ENCODE results near the gene FMOD. TPM values are rescaled to one million over a fixed set of nuclear protein-coding genes. Genes with fewer than 3 reads are reported as not detected.

The FMOD gene
- total RNA-seq, 1 donor from 2014 or later = 11.2 TPM

DNA sequence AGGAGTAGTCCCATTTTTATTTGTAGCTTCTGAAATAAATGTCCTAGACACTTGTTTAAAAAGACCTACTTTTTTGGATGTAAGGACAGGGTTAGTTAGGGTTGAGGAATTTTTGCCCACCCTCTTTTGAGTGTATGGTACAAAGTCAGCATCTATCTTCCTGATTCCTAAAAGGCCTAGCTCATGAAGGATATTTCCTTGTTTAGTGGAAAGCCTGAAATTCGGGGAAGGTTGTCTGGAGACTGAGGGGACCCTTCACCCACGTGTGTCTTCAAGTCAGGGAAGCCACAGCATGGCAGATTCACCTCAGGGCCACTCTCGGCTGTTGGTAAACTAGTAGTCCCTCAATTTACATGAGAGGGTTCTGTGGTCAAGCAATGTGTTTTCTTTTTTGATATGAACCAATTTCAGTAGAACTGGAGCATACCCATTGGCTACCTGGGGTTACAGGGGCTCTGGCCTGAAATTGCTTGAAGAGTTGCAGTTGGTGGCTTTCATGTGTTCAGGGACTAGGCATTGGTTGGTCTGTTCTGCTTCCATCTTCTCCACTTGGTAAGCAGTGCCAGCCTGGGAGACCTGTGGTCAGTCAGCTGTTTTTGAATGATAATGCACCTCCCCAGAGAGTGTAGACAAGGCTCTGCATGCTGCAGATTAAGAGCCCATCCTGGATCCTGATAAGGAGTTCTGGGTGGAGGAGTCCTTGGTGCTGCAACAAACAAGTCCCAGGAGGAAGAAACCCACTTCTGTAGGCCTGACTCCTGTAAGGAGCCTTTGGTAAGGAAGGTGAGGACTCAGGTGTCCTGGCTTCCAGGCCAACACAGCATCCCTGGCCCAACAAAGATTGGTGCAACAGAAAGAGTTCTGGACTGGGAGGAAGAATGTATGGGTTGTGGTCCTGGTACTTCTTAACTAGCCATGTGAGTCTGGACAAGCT, 39.3 kb downstream of the FMOD start:
- no peak overlapping the region for H3K27ac ChIP-seq (replicated peaks)
- H3K4me1 ChIP-seq = peaks cover 49% of the 10 kb centered on the region
- H3K36me3 ChIP-seq = peaks cover 39% of the 10 kb centered on the region
- TF ChIP-seq, protein P1, sequence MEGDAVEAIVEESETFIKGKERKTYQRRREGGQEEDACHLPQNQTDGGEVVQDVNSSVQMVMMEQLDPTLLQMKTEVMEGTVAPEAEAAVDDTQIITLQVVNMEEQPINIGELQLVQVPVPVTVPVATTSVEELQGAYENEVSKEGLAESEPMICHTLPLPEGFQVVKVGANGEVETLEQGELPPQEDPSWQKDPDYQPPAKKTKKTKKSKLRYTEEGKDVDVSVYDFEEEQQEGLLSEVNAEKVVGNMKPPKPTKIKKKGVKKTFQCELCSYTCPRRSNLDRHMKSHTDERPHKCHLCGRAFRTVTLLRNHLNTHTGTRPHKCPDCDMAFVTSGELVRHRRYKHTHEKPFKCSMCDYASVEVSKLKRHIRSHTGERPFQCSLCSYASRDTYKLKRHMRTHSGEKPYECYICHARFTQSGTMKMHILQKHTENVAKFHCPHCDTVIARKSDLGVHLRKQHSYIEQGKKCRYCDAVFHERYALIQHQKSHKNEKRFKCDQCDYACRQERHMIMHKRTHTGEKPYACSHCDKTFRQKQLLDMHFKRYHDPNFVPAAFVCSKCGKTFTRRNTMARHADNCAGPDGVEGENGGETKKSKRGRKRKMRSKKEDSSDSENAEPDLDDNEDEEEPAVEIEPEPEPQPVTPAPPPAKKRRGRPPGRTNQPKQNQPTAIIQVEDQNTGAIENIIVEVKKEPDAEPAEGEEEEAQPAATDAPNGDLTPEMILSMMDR (IDR thresholded peaks at IDR 0.05; ENCODE audit: borderline replicate concordance) = no peak
- DNase-seq = no peak
- H3K9me3 ChIP-seq (replicated peaks) = no peaks in the 10 kb centered on the region
- H3K27me3 ChIP-seq (ENCODE audit: low read depth) = no peaks in the 10 kb centered on the region
- intact Hi-C loops (cut with micrococcal nuclease) = no loop called here
- no peak overlapping the region for H3K4me3 ChIP-seq

DNA sequence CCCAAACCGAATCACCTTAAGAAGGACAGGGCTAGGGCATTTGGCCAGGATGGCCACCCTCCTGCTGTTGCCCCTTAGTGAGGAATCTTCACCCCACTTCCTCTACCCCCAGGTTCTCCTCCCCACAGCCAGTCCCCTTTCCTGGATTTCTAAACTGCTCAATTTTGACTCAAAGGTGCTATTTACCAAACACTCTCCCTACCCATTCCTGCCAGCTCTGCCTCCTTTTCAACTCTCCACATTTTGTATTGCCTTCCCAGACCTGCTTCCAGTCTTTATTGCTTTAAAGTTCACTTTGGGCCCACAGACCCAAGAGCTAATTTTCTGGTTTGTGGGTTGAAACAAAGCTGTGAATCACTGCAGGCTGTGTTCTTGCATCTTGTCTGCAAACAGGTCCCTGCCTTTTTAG, 42.0 kb downstream of the FMOD start:
- Histone ChIP-seq H3K4me1 (peaks cover 63% of the 10 kb centered on the region), H3K27ac (replicated peaks) (peak overlapping the region; percentile 99), H3K4me3 (peak overlapping the region; percentile 94), H3K9me3 (replicated peaks) (no peaks in the 10 kb centered on the region), H3K36me3 (peaks cover 39% of the 10 kb centered on the region), H3K27me3 (ENCODE audit: low read depth) (no peaks in the 10 kb centered on the region)
- no peak for DNase-seq
- intact Hi-C loops (cut with micrococcal nuclease) = loop anchor here (5.0 kb wide), 1 partner anchor 37 kb away; no protein-coding TSS in a partner anchor
- TF ChIP-seq, protein P1 (IDR thresholded peaks at IDR 0.05; ENCODE audit: borderline replicate concordance) = no peak

DNA sequence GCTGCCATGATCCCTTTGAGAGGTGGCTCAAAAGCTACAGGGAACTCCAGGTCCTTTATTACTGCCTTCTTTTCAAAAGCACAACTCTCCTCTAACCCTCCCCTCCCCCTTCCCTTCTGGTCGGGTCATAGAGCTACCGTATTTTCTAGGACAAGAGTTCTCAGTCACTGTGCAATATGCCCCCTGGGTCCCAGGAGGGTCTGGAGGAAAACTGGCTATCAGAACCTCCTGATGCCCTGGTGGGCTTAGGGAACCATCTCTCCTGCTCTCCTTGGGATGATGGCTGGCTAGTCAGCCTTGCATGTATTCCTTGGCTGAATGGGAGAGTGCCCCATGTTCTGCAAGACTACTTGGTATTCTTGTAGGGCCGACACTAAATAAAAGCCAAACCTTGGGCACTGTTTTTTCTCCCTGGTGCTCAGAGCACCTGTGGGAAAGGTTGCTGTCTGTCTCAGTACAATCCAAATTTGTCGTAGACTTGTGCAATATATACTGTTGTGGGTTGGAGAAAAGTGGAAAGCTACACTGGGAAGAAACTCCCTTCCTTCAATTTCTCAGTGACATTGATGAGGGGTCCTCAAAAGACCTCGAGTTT, 42.5 kb downstream of the FMOD start:
- Histone ChIP-seq H3K27me3 (ENCODE audit: low read depth) (no peaks in the 10 kb centered on the region), H3K27ac (replicated peaks) (peak overlapping the region; percentile 99), H3K9me3 (replicated peaks) (no peaks in the 10 kb centered on the region), H3K4me3 (peak overlapping the region; percentile 94), H3K36me3 (peaks cover 39% of the 10 kb centered on the region), H3K4me1 (peaks cover 63% of the 10 kb centered on the region)
- TF ChIP-seq, protein P1 (IDR thresholded peaks at IDR 0.05; ENCODE audit: borderline replicate concordance) = no peak
- intact Hi-C loops (cut with micrococcal nuclease) = loop anchor here (5.0 kb wide), 1 partner anchor 36 kb away; no protein-coding TSS in a partner anchor
- no peak for DNase-seq

DNA sequence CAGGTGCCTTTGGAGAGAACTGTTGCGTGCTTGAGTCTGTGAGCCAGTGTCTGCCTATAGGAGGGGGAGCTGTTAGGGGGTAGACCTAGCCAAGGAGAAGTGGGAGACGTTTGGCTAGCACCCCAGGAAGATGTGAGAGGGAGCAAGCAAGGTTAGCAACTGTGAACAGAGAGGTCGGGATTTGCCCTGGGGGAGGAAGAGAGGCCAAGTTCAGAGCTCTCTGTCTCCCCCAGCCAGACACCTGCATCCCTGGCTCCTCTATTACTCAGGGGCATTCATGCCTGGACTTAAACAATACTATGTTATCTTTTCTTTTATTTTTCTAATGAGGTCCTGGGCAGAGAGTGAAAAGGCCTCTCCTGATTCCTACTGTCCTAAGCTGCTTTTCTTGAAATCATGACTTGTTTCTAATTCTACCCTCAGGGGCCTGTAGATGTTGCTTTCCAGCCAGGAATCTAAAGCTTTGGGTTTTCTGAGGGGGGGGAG, 43.2 kb downstream of the FMOD start:
- Histone ChIP-seq H3K27me3 (ENCODE audit: low read depth) (no peaks in the 10 kb centered on the region), H3K9me3 (replicated peaks) (no peaks in the 10 kb centered on the region), H3K4me1 (peaks cover 63% of the 10 kb centered on the region), H3K36me3 (peaks cover 39% of the 10 kb centered on the region), H3K27ac (replicated peaks) (peak overlapping the region; percentile 99), H3K4me3 (peak overlapping the region; percentile 94)
- TF ChIP-seq, protein P1 (IDR thresholded peaks at IDR 0.05; ENCODE audit: borderline replicate concordance) = no peak
- intact Hi-C loops (cut with micrococcal nuclease) = loop anchor here (5.0 kb wide), 1 partner anchor 35 kb away; no protein-coding TSS in a partner anchor
- no peak for DNase-seq

DNA sequence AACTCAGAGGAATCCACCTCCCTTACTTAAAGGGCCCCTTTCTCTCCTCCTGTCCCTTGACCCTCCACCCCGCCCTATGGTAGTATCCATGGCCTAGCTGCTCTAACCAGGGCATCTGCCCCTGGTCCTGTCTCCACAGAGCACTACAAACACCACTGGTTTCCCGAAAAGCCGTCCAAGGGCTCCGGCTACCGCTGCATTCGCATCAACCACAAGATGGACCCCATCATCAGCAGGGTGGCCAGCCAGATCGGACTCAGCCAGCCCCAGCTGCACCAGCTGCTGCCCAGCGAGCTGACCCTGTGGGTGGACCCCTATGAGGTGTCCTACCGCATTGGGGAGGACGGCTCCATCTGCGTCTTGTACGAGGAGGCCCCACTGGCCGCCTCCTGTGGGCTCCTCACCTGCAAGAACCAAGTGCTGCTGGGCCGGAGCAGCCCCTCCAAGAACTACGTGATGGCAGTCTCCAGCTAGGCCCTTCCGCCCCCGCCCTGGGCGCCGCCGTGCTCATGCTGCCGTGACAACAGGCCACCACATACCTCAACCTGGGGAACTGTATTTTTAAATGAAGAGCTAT, 43.9 kb downstream of the FMOD start:
- peak overlapping the region; percentile 94 for H3K4me3 ChIP-seq
- H3K9me3 ChIP-seq (replicated peaks) = no peaks in the 10 kb centered on the region
- H3K27me3 ChIP-seq (ENCODE audit: low read depth) = no peaks in the 10 kb centered on the region
- TF ChIP-seq, protein P1 (IDR thresholded peaks at IDR 0.05; ENCODE audit: borderline replicate concordance) = no peak
- intact Hi-C loops (cut with micrococcal nuclease) = loop anchor here (5.0 kb wide), 1 partner anchor 35 kb away; no protein-coding TSS in a partner anchor
- H3K4me1 ChIP-seq = peaks cover 63% of the 10 kb centered on the region
- no peak for DNase-seq
- H3K27ac ChIP-seq (replicated peaks) = peak overlapping the region; percentile 99
- peaks cover 39% of the 10 kb centered on the region for H3K36me3 ChIP-seq
